GM19468 (cell line): ENCODE data around the gene MGAT5.
"Not testable (repeated sequence)": the region's sequence is repeated elsewhere in the genome, so short reads cannot be mapped to it uniquely, and the experiment has no call there.

Source experiments
- ATAC-seq: cut with Tn5 transposase; IDR thresholded peaks from one replicate; pipeline ENCODE4 v1.9.1; 2021; ENCODE audit warnings: mild to moderate bottlenecking, moderate library complexity, moderate number of reproducible peaks; ENCODE audit not compliant: unreplicated experiment; ENCODE audit errors: extremely low read depth

Gene MGAT5

DNA sequence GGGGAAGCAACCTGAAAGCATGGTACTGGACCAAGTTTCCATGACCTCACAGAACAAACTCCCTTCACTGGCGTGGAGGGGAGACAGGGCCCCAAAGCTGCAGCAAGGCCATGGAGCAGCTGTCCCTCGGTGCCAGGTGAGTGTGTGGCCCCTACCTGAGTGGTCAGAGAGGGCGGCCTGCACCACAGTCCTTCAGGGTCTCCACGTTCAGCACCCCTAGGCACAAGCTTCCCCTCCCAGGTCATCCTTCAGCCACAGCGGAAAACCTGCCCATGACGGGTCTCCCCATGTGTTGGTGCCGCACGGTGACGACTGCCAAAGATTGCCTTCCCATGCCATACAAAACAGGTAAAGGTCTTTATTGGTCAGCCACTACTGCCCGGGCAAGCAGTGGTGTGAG, 201.6 kb downstream of the MGAT5 start:
- no peak for ATAC-seq

DNA sequence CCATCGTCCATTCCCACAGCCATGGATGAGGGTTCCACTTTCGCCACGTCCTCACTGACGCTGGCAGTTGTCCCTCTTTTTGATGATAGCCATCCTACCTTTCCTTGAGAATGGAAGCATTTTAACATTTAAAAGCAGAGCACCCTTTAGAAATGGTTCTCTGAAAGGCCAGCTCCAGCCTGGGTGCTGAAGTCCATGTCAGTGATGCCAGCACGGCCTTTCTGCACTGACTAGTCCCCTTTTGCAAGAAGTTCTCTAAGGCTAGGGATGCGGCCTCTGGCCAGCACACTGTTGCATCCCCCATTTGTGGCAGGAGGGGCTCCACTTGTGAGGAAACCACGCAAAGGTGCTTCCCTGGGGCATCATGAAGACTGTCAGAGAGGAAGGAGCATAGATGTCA, 203.5 kb downstream of the MGAT5 start:
- ATAC-seq, result no peak

DNA sequence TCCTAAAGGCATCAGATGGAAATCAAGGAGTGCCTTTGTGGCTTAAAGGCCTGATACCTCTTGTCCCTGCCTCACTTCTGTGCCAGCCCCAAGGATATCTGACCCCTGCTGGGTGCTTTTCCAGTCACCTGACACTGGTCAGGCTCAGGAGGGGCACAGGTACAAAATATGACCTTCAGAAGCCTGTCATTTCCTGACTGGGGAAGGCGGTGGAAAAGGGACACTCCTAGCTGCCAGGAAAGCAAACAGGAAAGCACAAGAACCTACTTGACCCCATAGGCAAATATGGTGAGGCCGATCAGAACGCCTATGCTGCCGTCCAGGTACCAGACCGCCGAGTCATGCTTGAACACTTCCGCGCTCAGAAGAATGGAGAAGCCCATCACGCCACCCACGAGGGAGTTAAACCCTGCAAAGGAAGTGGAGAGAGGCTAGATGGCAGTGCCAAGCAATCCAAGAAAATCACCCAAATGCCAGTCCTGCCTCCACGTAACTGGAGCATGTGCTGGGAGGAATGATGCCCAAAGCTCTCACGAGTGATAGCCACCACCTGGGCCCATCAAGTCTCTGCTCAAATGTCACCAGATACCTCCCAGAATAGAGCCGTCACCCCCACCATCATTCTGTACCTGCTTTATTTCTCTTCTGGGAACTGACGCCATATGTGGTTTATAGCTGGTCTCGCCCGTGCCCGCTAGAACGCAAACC, 204.0 kb downstream of the MGAT5 start:
- no peak for ATAC-seq

DNA sequence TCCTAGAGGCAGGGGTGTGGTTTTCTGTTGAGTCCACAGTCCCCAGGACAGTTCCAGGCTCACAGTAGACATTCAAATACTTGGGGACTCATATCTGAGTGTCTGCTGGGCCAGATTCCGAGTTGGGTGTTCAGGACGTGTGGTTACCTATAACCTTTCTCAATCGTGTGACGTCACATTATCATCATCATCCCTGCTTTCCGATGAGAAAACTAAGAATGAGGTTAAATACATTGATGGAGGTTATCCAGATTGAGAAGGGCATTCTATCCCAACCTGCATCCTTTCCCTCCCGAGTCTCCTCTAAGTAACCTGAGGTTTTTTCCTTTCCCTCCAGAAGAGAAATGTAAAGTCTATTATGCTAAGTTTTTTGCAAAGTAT, 204.6 kb downstream of the MGAT5 start:
- ATAC-seq, result no peak

DNA sequence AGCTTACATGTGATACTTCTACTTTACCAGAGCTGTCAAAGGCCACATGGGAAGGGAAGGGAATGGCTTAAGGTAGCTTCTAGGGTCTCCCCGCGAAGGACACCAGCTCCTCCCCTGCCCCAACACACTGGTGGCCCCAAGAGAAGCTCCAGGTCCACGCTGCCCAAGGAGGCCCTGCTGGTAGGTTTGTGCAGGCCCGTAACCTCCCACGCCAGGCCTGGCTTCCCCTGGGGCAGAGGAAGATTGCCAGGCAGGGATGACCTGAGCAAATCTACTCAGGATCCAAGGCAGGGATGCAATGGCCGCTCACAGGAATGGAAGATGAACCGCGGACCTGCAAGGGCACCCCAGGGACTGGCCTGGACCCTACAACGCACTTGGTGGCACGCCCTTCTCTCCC, 205.1 kb downstream of the MGAT5 start:
- no peak for ATAC-seq

DNA sequence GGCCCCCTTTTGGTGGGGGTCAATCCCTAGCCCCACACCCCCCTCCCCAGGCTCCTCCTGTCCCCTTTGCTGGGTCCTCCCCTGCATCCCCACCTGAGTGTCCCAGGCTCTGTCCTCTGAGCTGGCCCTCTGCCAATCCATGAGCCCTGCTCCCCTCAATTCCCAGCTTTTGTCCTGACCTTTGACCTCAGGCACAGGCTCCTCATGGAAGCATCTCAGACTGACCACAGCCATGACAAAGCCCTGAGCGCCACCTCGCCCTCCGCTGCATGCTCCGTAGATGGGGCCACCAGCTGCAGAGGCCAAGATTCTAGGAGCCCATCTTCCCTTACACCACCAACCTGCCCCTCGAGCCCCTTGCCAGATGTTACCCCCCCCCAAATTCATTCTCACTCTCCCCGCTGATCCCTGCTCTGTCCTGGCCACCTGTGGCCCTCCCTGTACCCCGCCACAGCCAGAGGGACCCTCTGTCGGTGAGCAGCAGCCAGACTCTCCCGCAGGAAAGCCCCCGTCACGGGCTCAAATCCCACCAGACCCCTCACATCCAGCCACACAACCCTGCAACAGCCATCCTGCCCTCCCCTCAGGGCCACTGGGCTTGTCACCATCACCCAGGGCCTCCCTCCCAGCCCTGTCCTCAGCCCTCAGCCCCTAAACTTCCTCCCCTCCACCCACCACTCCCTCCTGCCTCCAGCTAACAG, 206.0 kb downstream of the MGAT5 start:
- ATAC-seq, result no peak

DNA sequence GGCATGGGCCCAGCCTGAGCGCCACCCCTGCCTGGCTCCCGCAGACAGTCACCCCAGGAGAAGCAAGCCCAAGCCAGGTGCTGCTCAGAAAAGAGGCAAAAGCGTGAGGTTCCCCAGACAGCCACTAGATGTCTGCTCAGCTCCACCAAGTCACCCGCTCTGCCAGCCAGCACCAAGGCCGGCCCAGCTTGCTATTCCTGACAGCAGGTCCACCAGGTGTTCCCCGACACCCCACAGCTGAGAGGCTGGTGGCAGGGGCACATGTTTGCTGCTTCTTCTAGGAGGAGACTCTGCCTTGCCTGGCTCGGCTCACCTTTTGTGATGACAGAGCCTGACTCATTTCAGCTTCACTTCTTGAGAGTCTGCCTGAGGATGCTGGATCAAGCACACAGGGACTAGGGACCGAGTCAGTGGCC, 206.7 kb downstream of the MGAT5 start:
- ATAC-seq, result peak; percentile 85

DNA sequence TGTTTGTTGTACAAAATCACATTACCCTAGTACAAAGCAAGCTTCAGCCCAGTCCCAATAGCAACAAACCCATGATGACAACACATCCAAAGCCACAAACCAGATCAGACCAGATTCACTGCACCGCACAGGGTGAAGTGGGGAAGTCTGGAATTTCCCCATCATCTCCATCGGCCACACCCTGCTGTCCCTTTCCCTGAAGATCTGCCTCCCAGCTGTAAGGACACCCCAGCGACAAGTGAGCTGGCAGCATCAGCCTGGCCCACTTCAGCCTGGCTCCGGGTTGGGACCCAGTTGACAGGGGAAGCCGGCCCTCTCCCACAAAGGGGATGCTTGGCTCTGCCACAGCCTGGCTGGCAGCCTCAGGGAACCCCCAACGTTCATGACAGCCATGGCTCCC, 207.6 kb downstream of the MGAT5 start:
- ATAC-seq, result no peak

DNA sequence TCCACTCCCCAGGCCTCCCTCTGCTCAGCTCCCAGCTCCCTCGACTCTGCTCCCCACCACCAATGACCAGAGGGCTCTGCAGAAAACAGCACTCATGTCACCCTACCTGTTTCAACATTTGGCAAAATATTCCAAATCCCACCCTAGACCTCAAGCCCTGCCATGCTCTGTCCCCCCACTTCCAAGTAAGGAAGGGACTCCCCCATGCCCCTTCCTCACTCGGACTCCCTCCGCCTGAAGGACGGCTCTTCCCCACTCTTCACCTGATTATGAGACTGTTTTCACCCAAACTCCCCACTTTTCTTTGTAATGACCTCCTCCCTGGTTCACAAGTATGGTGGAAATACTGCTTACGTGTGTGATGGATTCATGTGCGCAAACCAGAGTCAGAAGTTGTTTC, 208.4 kb downstream of the MGAT5 start:
- no peak for ATAC-seq

DNA sequence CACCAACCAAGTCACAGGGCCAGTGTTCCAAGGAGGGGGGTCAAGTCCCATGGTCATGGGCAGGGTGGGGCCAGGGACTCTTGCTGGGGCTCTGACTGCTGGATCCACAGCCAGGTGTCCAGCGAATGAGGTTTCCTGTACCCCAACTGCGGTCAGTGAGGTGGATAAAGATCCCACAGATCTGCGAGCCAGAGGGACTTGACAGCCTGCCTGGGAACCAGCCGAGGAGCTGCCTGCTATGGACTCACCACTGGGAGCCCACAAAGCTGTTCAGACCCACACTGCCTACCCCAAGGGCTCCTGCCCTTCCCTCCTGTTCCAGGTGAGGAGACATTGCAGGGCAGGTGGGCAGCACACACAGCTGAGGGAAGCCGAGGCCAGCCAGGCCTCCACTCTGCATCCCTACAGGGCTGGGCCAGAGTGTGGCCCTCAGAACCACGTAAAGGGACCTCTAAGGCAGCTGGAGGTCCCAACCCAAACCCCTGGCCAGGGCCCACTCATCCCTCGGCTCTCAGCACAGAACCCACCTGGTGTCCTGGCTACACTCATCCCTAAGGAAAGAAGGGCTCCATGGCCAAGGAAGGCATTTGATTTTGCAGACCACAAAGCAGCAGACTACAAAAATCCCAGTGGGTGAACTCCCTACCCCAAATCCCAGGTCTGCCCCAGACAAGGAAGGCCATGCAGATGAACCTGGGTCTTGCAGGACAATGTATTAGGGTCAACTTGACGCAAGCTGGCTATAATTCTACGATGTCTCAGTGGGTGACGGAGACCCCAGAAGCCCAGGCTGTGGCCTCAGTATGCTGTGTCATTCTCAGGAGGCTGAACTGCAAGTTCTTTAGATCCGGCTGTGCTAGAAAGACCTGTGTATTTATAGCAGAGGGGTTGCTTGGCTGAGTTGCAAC, 209.2 kb downstream of the MGAT5 start:
- ATAC-seq, result no peak

DNA sequence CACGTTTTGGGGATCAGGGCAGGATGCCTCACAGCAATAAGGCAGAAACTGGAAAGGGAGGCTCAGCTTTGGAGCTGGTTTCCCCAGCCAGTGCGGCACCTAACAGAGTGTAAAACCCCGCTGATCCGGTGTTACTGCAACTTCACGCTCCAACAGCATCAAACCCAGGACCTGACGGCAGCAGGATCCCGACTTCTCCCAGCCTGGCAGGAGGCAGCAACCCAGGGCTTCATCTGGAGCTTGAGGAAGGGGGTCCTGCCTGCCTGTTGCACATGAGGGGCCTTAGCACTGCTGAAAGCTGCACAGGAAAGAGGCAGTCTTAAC, 209.8 kb downstream of the MGAT5 start:
- ATAC-seq, result no peak

DNA sequence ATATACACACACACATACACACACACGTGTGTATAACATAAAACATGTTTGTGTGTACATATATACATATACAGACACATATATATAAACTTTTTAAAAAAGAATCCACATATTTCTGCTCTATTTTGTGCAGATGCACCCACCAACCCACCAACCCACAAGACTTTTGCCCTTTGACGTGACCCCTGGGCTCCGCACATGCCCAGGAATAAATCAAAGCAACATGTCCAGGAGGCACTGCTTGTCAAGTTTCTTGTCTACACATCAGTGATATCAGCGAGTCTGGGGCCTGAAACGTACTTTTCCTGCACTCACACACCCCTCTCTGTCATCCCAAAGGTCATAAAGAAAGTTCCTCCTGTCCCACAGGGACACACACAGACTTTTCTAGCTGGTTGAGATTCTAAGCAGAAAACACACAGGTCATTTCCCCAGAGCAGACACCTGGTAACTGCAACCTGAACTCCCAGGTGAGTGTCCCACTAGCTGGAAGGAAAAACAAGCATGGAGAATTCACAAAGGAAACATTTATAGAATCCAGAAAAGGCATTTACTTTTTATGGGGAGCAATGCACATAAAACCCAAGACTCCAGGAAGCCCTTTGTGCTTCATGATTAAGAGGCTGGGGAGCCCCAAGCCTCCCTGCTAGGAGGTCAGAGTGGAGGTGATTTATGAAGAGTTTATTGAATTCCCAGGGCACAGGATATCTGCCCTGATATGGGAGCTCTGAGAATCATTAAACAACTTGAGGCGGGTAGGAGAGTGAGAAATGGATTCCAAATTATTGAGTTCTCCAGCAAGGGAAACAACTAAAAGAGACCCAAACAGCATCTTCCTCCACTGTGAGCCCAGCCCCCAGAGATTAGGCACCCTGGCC, 211.6 kb downstream of the MGAT5 start:
- no peak for ATAC-seq

DNA sequence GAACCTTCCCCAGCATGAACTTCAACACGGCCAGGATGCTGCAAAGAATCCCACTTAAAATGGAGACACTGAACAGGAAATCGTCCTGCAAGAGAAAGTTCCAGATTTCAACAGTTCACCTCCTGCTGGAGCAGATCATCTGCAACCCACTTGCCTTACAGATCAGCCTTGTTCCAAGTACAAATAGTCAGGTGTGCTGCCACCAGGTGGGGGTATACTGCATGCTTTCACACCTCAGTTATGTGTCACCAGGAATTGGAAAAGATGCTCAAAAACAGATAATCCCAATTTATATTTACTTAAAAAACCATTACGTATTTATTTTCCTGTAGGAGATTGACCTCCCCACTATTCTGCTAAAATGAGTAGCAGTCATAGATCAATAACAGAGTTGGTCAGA, 212.3 kb downstream of the MGAT5 start:
- no peak for ATAC-seq

DNA sequence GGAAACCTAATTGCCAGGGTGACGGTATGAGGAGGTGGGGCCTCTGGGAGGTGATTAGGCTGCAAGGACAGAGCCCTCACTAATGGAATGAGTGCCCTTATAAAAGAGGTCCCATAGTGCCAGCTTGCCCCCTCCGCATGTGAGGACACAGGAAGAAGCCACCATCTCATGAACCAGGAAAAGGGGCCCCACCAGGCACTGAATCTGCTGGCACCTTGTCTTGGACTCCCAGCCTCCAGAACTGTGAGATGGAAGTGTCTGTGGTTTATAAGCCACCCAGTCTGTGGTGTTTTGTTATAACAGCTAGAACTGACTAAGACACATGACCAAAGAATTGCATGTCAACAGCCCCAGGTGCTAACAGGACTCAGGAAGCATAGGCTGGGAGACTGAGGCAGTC, 214.3 kb downstream of the MGAT5 start:
- no peak for ATAC-seq

DNA sequence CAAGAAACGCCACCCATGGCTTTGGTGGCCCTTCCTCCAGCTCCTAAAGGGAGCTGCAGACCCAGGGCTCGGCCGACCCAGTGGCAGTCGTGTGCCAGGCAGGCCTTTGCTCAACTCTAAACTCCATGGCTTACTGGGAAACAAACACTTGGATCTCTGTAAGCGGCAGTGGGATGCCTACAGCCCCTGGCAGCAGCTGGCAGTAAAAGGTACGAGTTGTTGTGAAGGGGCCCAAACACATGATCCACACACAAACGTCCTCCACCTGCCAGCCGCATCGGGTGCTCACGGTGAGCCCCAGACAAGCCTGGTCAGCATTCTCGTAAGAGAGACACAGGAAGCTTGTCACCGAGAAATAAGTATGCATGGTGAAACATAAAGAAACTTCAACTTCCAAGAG, 214.9 kb downstream of the MGAT5 start:
- ATAC-seq, result no peak

DNA sequence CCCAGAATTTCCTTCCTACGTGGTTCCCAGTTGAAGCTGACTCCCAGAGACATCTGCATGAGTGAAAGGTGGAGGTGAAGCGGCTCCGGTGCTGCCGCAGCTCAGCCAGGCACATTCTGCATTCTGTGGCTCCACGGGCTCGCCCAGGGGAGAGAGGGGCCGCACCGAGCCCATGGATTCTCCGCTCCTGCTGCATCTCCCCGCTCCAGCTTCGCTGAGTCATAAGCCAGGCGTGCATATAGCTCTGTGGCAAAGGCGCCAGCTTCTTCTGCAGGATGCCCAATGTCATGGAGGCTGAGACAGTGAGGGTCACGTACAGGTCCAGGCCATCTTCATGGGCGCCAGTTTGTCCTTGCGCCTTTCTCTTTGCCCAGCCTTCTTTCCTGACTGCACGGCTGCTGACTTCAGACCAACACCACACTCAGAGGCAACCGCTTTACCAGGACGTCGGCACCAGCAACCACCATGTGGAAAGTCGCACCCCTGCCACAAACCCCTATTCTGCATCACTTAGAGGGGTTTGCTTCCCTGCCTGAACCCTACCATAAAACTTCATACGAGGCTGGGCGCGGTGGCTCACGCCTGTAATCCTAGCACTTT, 215.7 kb downstream of the MGAT5 start:
- no peak for ATAC-seq

DNA sequence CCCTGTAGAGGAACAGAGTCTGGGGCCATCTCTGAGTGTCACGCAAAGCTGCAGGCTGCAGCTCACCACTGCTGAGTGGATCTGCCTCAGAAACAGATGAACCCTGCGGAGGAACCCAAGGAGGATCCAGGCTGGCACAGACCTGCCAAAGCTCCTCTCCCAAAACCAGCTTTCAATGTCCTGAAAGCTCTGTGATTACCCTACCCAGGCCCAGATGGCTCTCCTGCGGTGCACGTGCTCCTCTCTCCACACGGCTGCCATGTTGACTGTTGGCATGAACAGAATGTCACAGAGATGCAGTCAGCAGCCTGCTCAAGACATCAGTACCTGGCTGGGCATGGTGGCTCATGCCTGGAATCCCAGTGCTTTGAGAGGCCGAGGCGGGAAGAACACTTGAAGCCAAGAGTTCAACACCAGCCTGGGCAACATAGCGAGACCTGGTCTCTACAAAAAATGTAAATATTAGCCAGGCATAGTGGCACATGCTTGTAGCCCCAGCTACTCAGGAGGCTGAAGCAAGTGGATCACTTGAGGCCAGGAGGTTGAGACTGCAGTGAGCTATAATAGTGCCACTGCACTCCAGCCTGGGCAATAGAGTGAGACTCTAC, 216.8 kb downstream of the MGAT5 start:
- ATAC-seq, result no peak

DNA sequence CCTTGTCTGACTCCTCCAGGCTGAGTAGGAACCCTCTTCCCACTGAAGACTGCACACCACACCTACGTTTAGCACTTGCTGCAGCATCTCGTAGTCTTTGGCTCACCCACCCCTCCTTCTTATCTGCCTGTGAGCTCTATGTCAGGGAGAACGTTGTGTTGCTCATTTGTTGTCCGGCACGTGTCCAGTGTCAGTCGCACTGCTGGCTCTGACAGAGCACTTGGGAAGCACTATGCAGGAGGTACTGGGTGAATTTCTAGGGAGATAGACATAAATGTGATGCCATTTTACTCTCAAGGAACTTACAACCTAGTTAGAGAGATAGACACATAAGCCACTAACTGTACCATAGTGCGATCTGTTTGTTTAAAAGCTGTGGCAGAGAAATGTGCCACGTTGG, 223.1 kb downstream of the MGAT5 start:
- ATAC-seq, result not testable (repeated sequence)

DNA sequence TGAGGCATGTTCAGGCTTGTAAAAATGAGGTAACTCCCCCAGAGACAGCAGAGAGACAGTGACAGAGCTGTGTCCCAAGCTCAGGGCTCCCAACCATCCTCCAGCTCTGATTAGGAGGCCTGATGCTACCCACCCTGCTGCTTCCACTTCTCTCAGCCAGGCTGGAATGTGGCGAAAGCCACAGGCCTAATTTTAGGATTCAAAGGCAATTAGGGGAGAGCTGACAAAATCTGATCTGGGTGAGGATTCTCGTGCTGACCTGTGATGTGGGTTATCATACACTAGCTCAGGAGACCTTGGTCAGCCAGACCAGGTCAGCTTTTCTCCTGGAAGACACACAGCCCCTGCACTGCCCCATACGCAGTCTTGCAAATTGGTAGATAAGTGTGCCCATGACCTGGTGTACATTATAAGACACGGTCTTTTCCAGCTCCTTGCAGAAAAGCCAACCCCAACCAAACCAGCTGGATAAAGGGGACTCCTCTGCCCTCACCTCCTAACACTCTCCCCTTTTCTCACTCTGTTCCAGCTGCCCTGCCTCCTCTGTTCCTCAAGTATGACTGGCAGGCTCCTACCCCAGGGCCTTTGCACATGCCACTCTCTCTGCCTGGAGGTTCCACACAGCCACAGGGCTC, 225.9 kb downstream of the MGAT5 start:
- ATAC-seq, result no peak
